ENCODE data around the gene CTNNBL1. TPM values are rescaled to one million over a fixed set of nuclear protein-coding genes. Genes with fewer than 3 reads are reported as not detected.

Gene CTNNBL1
- total RNA-seq, 1 donor: 19.5 TPM

DNA sequence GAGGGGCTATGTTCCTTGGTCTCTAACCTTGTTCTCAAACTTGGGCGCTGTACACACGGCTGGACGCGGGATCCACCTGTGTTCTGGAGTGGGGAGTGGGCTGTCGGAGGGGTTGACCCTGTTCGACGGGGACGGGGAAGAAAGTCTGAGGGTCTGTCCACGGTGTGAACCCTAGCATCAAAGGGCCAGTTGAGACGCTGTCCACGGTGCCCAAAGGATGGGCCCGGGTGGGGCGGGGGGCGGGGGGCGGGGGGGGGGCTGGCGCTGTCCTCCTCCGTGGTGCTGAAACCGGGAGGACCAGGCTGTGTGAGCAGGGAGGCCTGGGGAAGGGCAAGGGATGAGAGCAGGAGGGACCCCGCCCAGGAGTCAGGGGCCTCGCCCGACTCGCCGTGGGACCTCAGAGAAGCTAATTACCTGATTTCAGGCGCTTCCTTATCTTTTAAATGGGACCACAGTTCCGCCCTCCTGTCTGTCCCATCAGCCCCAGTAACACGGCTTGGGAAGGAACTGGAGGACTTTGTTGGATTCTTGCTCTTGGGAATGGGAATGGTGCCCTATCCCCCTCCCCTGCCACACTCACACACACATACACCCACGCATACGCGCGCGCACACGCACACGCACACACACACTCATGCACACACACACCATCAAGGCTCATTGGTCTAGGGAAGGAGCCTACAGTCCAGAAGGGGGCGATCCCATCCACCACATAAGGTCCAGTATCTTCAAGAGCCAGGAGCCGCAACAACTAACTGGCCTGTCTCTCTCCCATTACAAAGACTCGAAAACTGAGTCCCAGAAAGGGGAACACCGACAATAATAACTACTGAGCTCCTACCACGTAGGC, 208.0 kb downstream of the CTNNBL1 start:
- peak; percentile 51 for TF ChIP-seq CTCF (IDR thresholded peaks at IDR 0.05; ENCODE audit: extremely low read depth, low read depth, low read length)
- H3K27me3 ChIP-seq (ENCODE audit: insufficient read depth, low read length): peaks cover 43% of the 10 kb centered on the region
- peaks cover 10% of the 10 kb centered on the region for H3K4me1 ChIP-seq (ENCODE audit: insufficient read depth, low read length)
- H2AFZ ChIP-seq (ENCODE audit: low read length): no peak overlapping the region
- peak overlapping the region; percentile 65 for H3K4me3 ChIP-seq (ENCODE audit: insufficient read depth, low read length)
- peak overlapping the region; percentile 72 for H3K4me2 ChIP-seq (ENCODE audit: insufficient read depth, low read length)
- H3K79me2 ChIP-seq (ENCODE audit: insufficient read depth, low read length): no peaks in the 10 kb centered on the region
- no peak overlapping the region for H3K27ac ChIP-seq (ENCODE audit: low read depth, low read length)
- no peaks in the 10 kb centered on the region for H3K9me3 ChIP-seq (ENCODE audit: low read depth, low read length)
- no peaks in the 10 kb centered on the region for H3K36me3 ChIP-seq (ENCODE audit: insufficient read depth, low read length)
- H4K20me1 ChIP-seq (ENCODE audit: insufficient read depth, low read length): peaks cover 9% of the 10 kb centered on the region
- peak; percentile 96 for DNase-seq (ENCODE audit: insufficient read length, low spot score, missing footprints)

DNA sequence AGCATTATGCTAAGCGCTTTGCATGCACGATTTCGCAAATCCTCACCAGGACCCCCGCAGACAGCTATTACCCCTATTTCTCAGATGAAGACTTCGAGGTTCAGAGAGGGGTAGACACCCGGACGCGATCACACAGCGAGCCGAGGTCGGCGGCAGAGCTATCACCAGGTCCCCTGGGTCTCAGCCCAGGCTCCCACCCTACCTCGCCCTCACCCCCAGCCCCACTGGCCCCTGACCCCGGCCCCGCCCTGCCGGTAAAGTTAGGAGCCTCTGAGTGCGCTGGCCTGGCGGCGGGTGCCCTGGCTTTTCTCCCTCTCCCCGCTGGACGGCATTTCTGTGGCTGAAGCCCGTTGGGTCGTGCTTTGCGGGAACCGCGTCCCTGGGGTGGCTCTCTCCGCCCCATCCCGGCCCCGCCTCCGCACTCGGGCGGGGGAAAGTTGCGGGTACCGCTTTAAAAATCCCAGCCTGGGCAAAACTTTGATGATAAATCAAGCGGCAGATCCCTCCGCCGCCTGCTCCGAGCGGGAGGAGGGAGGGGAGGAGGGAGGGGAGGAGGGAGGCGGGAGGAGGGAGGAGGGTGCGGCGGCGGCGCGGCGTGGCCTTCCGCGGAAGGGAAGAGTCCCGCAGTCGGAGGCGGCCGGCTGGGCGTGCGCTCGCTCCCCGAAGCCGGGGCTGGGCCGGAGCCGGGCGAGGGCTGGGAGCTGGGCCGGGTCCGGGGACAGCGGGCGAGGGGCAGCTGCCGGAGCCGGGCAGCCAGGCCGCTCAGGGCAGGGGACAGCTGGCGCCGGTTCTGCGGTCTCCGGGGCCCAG, 208.9 kb downstream of the CTNNBL1 start, which contains the start of gene VSTM2L:
VSTM2L (plus strand) TSS at position 624 of the 810 bp plus-strand sequence. CDS start 224 bp downstream, outside the sequence.
- Histone ChIP-seq H3K36me3 (ENCODE audit: insufficient read depth, low read length) (no peaks in the 10 kb centered on the region), H3K79me2 (ENCODE audit: insufficient read depth, low read length) (no peaks in the 10 kb centered on the region), H3K4me1 (ENCODE audit: insufficient read depth, low read length) (peaks cover 16% of the 10 kb centered on the region), H3K9me3 (ENCODE audit: low read depth, low read length) (no peaks in the 10 kb centered on the region), H3K27me3 (ENCODE audit: insufficient read depth, low read length) (peaks cover 43% of the 10 kb centered on the region), H3K27ac (ENCODE audit: low read depth, low read length) (no peak within 1 kb of the TSS), H4K20me1 (ENCODE audit: insufficient read depth, low read length) (peaks cover 9% of the 10 kb centered on the region), H3K4me2 (ENCODE audit: insufficient read depth, low read length) (peak within 1 kb of the TSS; percentile 72), H3K4me3 (ENCODE audit: insufficient read depth, low read length) (peak within 1 kb of the TSS; percentile 65), H2AFZ (ENCODE audit: low read length) (peak within 1 kb of the TSS; percentile 51)
- peak; percentile 96 for DNase-seq (ENCODE audit: insufficient read length, low spot score, missing footprints)
- no peak for TF ChIP-seq CTCF (IDR thresholded peaks at IDR 0.05; ENCODE audit: extremely low read depth, low read depth, low read length)

- Histone ChIP-seq H3K9me3 (ENCODE audit: low read depth, low read length) (no peaks in the 10 kb centered on the region), H3K4me3 (ENCODE audit: insufficient read depth, low read length) (peak overlapping the region; percentile 65), H3K4me1 (ENCODE audit: insufficient read depth, low read length) (peaks cover 20% of the 10 kb centered on the region), H3K4me2 (ENCODE audit: insufficient read depth, low read length) (peak overlapping the region; percentile 72), H3K79me2 (ENCODE audit: insufficient read depth, low read length) (no peaks in the 10 kb centered on the region), H2AFZ (ENCODE audit: low read length) (no peak overlapping the region), H3K27ac (ENCODE audit: low read depth, low read length) (no peak overlapping the region), H4K20me1 (ENCODE audit: insufficient read depth, low read length) (peaks cover 12% of the 10 kb centered on the region), H3K36me3 (ENCODE audit: insufficient read depth, low read length) (no peaks in the 10 kb centered on the region), H3K27me3 (ENCODE audit: insufficient read depth, low read length) (peaks cover 43% of the 10 kb centered on the region)
- DNase-seq (ENCODE audit: insufficient read length, low spot score, missing footprints): peak; percentile 77
- no peak for TF ChIP-seq CTCF (IDR thresholded peaks at IDR 0.05; ENCODE audit: extremely low read depth, low read depth, low read length)
Observed at GRCh38 chr20:37903317-37904007, 209.6 kb downstream of the CTNNBL1 start.

All from osteoblast (primary cell).